GM23338 (cell line): ENCODE measurements around the gene MRPS21.

Experiments
- CREB1 ChIP-seq: fragments of 250-450 bp; sonication (Bioruptor Pico); IDR thresholded peaks from 2 replicates; pipeline ENCODE4 v1.5.0; 2020; ENCODE audit warnings: low read depth, mild to moderate bottlenecking, moderate library complexity
- CTCF ChIP-seq, 2 experiments: fragments of 200-600 bp in 1 of 2; sonication (generic) in 1 of 2; conservative IDR thresholded peaks; 2 replicates each; pipeline versions ENCODE4 v1.5.1 to v1.6.1; 2016 to 2017; ENCODE audit warnings: antibody characterized with exemption in 2 of 2, low read depth in 2 of 2, mild to moderate bottlenecking in 2 of 2, moderate library complexity in 1 of 2
- ETS1 ChIP-seq: IDR thresholded peaks from 2 replicates; pipeline ENCODE4 v1.6.1; 2016; ENCODE audit warnings: antibody characterized with exemption
- EZH2 ChIP-seq: fragments of 200-600 bp; sonication (generic); IDR thresholded peaks from one replicate; pipeline ENCODE4 v1.8.0; 2017; ENCODE audit warnings: antibody characterized with exemption, mild to moderate bottlenecking, low read depth; ENCODE audit not compliant: unreplicated experiment
- EZH2phosphoT487 ChIP-seq: fragments of 200-600 bp; sonication (generic); IDR thresholded peaks from one replicate; pipeline ENCODE4 v1.8.1; 2018; ENCODE audit warnings: antibody characterized with exemption; ENCODE audit not compliant: unreplicated experiment
- JUNB ChIP-seq: IDR thresholded peaks from one replicate; pipeline ENCODE4 v1.6.1; 2016; ENCODE audit warnings: antibody characterized with exemption; ENCODE audit not compliant: unreplicated experiment
- POLR2AphosphoS5 ChIP-seq: IDR thresholded peaks from 2 replicates; pipeline ENCODE4 v1.6.1; 2016; ENCODE audit warnings: antibody characterized with exemption, low read depth
- REST ChIP-seq: IDR thresholded peaks from one replicate; pipeline ENCODE4 v1.6.1; 2018; ENCODE audit warnings: antibody characterized with exemption; ENCODE audit not compliant: unreplicated experiment
- ZNF462 ChIP-seq: fragments of 250-450 bp; sonication (Bioruptor Pico); IDR thresholded peaks from 2 replicates; pipeline ENCODE4 v1.5.0; 2020; ENCODE audit warnings: mild to moderate bottlenecking, moderate library complexity

GRCh38 chr1:150262388-150263320, 31.0 kb upstream of the MRPS21 start:
- TF ChIP-seq EZH2 (no peak), POLR2AphosphoS5 (no peak), CTCF (conservative IDR thresholded peaks at IDR 0.05; ENCODE audit: low read depth in 2 of 2) (0 out of 4 replicates have a peak, but pooled peaks of 1 of the 2 experiments have one; percentile 6), JUNB (no peak), EZH2phosphoT487 (no peak), REST (no peak), CREB1 (CRISPR knock-in tag) (no peak), ZNF462 (CRISPR knock-in tag) (no peak), ETS1 (no peak)
